KOPT-K1 (cell line): ENCODE measurements around the gene AMZ1.
"Not testable (repeated sequence)": the region's sequence is repeated elsewhere in the genome, so short reads cannot be mapped to it uniquely, and the experiment has no call there.

Source experiments
- H3K27ac ChIP-seq: fragments of 200-600 bp; sonication (generic); 2 replicates; pipeline ENCODE4 v1.5.1; 2016; ENCODE audit warnings: antibody characterized with exemption, mild to moderate bottlenecking, low read depth, low read length; ENCODE audit not compliant: poor library complexity, severe bottlenecking
- H3K36me3 ChIP-seq: fragments of 200-600 bp; sonication (generic); 2 replicates; pipeline ENCODE4 v1.5.1; 2017; ENCODE audit warnings: antibody characterized with exemption, mild to moderate bottlenecking, low read length, moderate library complexity; ENCODE audit not compliant: insufficient read depth
- H3K9me3 ChIP-seq: fragments of 200-600 bp; sonication (generic); 2 replicates; pipeline ENCODE4 v1.5.1; 2017; ENCODE audit warnings: antibody characterized with exemption, low read length, mild to moderate bottlenecking; ENCODE audit not compliant: insufficient read depth, poor library complexity, severe bottlenecking

AMZ1 gene

DNA sequence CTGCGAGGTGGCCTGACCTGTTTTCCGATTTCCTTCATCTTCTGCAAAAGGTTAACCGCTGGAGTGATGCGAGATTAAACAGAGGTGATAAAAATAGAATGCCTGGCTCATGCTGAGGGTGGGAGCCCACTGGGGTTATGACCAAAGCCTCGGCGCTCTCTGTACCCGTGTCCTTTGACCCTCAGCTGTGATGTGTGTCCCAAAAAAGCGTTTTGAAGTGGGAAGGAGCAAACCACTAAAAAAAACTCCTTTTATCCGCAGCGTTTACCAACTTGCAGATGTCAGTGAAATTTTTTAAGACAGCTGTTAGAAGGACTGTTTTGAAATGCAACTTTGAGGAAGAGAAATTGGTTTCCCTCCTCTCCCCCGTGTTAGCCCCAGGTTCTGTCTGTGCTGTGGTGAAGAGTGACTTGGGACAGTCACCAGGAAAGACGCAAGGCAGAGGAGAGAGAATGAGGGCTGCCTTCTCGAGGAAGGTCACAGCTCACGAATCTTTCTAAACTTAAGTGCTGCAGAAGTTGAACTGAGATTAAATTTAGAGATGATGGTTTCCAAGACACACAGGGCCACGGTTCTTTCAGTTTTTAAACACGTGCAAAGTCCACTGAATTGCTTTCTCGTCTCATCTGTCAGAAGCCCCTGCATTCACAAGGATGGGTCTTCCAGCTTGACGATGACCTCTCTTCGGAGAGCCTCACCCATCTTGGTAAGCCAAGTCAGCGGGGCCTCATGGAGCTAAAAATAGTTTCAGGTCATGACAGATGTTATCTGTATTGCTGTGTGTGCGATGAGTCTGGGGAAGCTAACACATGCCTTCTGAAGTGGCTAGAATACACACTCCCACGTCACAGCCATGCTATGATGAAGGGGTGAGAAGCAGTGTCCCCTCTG is 27.6 kb downstream of the AMZ1 start:
- H3K36me3 ChIP-seq = no peaks in the 10 kb centered on the region
- no peaks in the 10 kb centered on the region for H3K9me3 ChIP-seq
- H3K27ac ChIP-seq = no peak overlapping the region

DNA sequence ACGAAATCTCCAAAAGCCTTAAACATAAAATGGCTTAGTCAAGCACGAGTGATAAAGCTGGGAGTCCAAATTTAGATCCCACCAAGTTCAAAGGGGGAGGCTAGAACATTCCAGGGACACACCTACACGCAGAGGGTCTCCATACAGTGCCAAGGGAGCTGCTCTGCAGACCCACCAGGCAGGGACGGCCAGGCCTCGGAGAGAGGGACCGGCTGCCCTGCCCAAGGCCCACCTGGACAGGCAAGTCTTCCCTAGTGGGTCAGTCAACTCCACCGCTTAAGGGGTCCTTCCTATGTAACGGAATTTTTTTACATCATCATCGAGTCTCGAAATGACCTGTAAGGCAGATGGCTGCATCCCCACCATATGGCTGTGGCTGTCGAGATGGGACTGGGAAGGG is 28.5 kb downstream of the AMZ1 start:
- Histone ChIP-seq H3K9me3 (no peaks in the 10 kb centered on the region), H3K27ac (no peak overlapping the region), H3K36me3 (no peaks in the 10 kb centered on the region)

DNA sequence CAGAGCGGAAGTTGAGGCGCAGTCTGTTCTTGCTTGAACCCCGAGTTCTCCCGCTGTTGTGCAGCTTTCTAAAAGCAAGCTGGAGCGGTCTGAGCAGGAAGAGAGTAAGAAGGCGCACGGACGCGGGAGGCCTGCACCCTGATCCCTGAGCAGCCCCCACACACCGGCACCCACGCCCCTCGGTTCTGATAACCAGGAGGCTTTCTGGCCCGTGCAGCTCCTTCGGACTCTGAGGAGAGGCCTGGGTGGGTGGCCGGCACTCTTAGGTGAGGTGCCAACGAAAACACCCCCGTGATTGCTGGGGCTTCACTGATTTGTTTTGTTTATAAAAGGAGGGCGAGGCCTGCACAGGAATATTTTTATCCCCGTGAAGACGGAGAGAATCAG is 28.9 kb downstream of the AMZ1 start:
- Histone ChIP-seq H3K36me3 (no peaks in the 10 kb centered on the region), H3K9me3 (no peaks in the 10 kb centered on the region), H3K27ac (no peak overlapping the region)

DNA sequence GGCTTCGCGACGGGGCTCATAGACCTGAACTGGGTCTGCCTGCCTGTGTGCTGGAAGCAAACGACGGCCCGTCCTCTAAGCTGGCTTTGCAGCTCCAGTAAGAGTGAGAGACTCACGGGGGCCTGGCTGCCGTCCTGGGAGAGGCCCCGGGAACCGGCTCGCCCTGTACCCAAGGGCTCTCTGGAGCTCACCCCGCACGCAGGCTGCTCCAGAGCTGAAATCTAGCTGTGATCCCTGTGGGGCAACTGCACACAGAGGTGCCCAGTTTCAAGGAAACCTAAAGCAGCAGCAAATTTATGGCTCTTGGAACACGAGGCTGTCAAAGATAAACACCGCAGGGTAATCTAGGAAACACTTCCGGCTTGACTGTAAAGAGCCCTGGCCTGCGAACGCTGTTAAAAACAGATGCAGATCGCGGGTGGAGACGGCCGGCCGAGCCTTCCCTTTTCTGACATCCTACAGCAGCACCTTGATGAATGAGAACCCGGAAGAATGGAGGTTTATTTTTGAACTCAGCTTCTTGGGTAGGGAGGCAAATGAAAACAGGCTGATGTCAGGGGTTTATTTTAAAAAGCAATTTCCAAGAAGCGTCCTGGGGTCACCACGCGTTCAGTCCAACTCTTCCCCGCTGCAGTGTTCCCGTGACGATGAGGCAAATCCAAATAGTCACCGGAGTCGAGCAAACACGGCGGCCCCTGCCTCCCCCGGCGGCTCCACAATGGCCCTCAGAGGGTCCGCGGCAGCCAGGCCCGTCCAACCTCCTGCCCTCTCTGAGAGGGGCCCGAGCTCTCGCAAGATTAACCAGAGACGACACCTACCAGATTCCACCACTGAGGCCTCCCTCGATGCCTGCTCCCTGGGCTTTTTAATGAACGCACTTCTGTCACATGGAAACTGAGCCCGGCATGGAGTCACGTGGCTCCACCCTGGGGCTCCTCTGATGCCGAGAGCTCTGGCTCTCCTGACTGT is 29.6 kb downstream of the AMZ1 start:
- Histone ChIP-seq H3K9me3 (no peaks in the 10 kb centered on the region), H3K36me3 (no peaks in the 10 kb centered on the region), H3K27ac (no peak overlapping the region)

DNA sequence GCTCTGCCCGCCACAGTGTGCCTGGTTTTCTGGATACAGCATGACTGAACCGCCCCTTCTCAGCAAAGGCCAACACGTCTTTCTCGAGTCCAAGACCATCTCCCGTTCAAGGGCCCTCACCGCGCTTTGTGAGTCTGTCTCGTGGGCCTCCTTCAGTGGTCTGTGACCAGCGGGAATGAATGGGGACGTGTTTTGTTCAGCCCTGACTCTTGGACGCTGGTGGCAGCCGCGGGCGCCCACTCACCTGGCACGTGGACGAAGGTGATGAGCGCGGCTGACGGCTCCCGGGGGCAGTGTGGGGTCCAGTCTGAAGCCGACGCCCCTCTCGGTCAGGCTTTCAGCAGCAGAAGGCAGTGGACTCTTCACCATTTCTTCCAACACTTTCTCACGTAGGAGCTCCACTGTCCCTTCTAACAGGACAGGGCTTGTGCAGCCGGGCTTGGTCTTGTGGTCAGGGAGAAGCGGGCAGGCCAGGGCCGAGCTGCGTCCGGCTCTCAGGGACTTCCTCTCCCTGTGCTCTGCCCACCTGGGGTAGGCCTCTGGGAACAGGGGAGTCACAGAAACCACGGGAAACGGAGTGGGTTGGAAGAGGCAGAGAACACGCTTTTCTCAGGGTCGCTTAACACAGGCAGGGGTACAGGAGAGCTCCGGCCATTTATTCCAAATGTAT is 30.4 kb downstream of the AMZ1 start:
- Histone ChIP-seq H3K9me3 (no peaks in the 10 kb centered on the region), H3K36me3 (no peaks in the 10 kb centered on the region), H3K27ac (no peak overlapping the region)

DNA sequence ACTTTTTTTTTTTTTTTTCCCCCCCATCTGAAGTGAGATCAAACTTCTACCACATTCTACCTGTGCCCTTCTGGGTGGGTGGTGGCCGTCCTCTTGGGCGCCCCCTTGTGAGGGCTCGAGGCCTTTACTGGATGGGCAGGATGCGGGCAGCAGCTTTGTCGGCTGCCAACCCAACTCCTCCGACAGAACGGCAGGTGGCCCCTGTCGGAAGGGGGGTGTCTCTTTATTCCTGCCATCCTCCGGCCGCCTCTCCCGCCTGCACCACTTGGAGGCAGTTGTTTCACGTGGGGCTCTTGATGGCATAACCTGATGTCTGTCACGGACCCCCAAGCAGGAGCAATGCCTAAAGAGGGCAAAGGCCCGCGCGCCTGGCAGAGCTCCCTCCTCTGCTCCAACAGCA is 31.0 kb downstream of the AMZ1 start:
- H3K36me3 ChIP-seq = no peaks in the 10 kb centered on the region
- no peak overlapping the region for H3K27ac ChIP-seq
- H3K9me3 ChIP-seq = no peaks in the 10 kb centered on the region

DNA sequence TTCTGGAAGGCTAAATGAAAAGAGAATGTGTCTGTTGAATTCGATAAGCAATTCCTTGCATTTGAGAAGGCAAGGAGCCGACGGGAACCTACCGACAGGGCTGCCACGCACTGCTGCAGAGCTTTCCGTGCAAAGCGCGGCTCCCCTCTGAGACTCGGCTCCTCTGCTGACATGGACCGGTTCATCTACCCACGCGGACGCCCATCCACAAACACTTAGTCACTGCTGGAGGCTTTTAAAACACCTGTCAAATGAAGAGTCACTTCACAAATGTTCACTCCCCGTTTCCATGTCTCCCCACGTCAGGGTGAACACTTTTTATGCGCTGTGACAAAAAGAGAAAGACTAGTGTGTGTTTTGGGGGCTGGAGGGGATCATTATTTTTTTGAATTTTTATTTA is 32.0 kb downstream of the AMZ1 start:
- Histone ChIP-seq H3K9me3 (no peaks in the 10 kb centered on the region), H3K36me3 (no peaks in the 10 kb centered on the region), H3K27ac (no peak overlapping the region)

DNA sequence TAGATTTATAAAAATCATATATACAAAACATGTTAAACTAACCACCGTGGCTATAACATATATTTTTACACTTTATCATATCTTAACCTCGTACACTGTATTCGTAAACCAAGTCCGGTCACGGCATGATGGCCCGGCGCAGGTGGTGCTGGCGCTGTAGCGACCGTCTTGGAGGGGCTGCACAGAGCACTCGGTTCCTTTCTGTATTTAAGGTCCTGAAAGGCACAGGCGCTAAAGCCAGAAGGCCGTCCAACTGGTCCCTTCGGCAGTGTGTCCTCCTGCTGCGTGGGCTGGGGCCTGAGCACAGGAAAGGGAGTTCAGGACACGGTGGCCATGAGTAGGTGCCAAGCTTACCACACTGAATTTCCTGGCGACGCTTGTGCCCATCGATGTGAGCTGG is 33.8 kb downstream of the AMZ1 start:
- Histone ChIP-seq H3K9me3 (no peaks in the 10 kb centered on the region), H3K27ac (no peak overlapping the region), H3K36me3 (peaks cover 9% of the 10 kb centered on the region; the same call in 1 of the 2 replicates)

DNA sequence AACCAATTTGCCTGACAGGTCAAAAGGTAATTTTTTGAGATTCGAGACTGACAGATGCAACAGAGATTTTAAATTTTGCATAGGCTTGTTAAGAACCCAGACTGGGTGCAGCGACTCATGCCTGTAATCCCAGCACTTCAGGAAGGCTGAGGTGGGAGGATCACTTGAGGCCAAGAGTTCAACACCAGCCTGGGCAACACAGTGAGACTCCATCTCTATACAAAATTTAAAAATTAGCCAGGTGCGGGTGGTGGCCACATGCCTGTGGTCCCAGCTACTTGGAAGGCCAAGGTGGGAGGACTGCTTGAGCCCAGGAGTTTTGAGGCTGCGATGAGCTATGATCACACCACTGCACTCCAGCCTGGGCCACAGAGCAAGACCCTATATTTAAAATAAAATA is 34.6 kb downstream of the AMZ1 start:
- Histone ChIP-seq H3K27ac (no peak overlapping the region), H3K9me3 (no peaks in the 10 kb centered on the region), H3K36me3 (peaks cover 9% of the 10 kb centered on the region; the same call in 1 of the 2 replicates)

DNA sequence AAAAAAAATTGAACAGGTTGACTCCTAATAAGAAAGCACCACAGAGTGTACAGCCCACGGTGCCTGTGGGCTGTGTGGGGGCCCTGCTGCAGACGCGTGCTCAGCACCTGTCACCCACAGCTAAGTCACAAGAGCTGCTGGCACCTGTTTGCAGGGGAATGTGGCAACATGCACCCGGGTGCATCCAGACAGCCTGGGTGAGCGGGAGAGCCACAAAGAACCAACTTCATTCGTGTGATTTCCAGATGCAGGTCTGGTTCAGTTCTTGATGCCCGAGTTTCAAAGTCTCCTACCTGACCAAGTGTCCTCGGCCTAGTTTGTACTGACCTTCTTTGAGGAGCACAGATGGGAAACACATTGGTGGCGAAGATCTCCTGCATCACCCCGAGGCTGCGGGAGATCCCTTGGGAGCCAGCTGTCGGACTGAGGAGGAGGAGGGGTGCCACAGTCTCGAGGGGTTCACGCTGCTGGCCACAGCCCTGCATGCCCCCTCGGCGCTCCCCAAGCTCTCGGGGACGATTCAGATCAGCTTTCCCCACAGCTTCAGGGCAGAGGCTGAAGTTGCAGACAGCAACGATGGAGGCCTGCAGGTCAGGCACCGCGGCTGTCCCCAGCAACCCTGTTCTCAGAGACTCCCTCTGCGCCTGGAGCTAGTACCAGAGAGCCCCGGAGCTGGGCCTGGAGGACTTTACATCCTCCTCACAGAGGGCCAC is 35.3 kb downstream of the AMZ1 start:
- H3K36me3 ChIP-seq = peaks cover 9% of the 10 kb centered on the region; the same call in 1 of the 2 replicates
- H3K27ac ChIP-seq = no peak overlapping the region
- H3K9me3 ChIP-seq = no peaks in the 10 kb centered on the region

DNA sequence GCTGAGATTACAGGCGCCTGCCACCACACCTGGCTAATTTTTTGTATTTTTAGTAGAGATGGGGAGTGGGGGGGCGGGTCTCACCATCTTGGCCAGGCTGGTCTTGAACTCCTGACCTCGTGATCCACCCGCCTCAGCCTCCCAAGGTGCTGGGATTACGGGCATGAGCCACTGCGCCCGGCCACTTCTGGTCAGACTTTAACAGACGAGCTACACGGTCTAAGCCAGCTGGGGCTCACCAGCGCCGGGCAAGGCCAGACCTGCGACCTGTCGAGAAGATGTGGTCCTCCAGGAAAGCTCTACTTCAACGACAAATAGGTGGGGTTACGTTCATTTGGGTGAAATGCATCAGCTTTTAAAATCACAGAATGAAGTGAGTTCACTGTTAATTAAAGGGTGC is 36.0 kb downstream of the AMZ1 start:
- not testable (repeated sequence) for H3K27ac ChIP-seq, H3K36me3 ChIP-seq, H3K9me3 ChIP-seq

DNA sequence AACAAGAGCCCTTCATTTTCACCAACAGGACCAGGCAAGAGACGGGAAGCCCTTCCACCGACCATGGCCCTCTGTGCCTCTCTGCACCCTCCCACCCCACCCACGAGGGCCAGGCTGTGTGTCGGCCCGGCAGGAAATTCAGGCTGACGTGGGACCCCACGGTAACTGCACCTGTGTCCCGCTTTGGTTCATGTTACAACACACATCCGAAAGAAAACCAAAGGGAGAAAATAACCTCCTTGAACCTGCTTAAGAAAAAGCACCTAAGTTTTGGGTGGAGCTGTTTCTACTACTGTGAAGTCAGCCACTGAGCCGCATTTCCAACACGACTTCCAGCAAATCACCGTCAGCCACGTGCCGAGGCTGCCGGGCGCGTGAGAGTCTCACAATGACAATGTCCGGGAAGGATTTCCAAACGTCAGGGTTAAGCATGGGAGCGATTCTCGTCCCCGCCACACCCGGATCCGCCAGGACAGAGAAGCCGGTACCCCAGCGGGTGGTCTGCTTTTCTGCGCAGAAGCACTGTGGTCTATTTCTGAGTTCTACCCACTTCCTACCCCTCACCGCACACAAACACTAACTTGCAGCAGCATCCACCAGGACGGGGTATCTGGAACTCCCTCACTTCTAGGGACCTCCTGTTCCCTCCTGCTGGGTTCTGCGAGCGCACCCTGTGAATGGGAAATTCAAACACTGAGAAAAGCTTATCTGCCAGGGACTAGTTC is 36.6 kb downstream of the AMZ1 start:
- Histone ChIP-seq H3K27ac (no peak overlapping the region), H3K9me3 (no peaks in the 10 kb centered on the region), H3K36me3 (peaks cover 9% of the 10 kb centered on the region; the same call in 1 of the 2 replicates)

DNA sequence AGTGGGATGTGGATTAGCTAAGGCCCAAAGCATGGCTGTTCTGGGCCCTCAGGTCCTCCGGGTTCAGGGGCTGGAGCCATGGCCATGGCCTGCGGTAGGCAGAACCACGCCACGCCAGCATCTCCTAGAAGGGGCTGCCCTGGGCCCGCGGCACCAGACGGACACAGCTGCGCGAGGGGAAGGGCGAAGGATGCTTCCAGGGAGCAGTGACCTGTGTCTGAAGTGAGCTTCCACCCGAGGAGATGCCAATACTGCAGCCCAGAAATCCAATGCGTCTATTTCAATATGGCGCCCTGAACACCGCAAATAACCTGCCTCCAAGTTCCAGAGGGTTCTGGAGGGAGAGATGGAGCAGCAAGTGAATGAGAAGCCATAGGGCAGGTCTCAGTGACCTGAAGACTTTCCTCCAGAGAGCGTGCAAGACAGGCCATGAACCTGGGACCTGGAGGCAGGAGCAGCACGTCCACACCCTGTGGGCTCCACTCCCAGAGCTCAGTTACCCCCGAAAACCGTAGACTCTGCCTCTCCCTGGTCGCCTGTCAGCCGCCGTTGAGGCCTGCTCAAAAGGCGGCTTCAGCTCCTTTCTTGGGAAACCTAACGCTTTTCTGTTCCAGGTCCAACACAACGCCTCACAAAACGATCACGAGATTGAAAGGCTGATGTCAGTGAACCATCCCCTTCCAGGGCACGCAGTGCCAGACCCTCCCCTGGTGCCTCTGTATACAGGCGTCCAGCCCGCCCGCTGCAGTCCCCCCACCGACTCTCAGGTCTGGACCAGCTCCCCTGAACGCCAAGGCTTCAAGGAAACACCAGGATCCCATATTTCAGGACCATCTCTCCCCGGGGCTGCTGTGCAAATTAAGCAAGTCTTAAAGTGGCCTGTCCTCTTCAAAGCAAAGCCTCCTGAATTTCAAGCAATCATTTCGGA is 37.4 kb downstream of the AMZ1 start:
- Histone ChIP-seq H3K27ac (no peak overlapping the region), H3K9me3 (no peaks in the 10 kb centered on the region), H3K36me3 (peaks cover 9% of the 10 kb centered on the region; the same call in 1 of the 2 replicates)
